CD4-positive, alpha-beta T cell treated with Interleukin-17A for 1 hour (primary cell): ENCODE measurements around the gene ACSL3.

Source experiments
- DNase-seq: peaks from one replicate; pipeline ENCODE4 v3.0.0-alpha.2; 2020

Gene ACSL3

GRCh38 chr2:222884114-222884771 is 23.4 kb downstream of the ACSL3 start:
- DNase-seq, result no peak

DNA sequence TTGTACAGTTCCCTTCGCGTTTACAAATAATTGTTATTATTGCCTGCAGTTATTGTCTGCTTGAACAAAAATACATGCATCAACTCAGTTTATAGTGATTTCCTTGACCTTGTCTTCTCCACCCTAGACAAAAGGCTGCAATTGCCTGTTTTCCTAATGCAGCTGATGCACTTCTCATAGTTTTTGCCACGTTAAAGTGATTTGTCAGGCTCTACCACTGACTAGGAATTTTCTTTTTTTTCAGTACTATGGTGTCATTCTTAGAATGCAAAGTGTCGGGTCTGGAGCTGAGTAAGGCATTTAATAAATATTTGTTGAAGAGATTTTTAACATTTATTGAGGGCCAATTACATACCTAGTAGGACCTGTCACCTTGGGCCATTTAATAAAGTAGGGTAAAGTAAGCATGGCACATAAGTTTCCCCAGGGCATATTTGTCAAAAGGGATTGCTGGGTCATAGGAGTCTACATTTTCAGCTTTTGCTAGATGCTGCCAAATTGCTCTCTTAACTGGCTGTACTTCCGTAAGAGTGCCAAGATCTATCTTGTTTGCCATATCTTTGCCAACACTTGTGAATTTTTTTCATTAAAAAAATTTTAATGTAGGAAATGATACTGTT is 24.1 kb downstream of the ACSL3 start:
- DNase-seq, result no peak

GRCh38 chr2:222887124-222887523 is 26.3 kb downstream of the ACSL3 start:
- DNase-seq, result no peak

GRCh38 chr2:222888716-222889115 is 27.9 kb downstream of the ACSL3 start:
- DNase-seq, result no peak

DNA sequence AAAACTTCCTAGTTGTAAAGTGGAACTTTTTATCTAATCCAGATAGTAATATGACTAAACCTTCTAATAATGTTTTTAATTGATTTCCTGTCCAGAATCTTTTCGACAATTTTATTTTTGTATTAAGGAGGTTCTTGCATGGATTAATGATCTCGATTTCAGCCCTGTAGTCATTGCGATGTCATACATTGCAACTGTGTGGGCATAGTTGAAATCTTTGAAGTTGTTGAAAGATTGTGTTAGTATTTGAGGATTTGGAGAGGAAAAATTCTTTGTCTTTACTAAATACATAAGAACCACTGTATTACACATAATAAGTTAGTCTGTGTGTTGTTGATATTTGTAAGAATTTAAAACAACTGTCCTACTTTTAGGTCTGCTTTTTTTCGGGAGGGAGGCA is 31.1 kb downstream of the ACSL3 start:
- no peak for DNase-seq

DNA sequence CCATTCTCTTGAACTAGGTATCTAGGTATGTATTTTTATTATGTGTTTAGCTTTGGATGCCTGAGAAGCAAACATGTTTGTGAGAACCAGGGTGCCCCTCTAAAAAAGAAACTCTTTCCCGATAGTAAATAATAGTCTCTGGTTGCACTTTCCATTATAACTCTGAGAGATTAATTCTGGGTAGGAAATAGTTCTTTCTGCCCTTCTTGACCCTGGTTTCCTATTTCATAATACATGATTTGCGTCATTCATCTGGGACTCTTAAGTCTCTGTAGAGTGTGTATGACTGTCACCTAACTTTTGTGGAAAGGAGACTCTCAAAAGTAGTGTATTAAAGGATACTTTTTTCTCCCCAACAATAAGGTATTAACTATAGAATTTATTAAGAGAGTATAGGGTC is 31.5 kb downstream of the ACSL3 start:
- no peak for DNase-seq

DNA sequence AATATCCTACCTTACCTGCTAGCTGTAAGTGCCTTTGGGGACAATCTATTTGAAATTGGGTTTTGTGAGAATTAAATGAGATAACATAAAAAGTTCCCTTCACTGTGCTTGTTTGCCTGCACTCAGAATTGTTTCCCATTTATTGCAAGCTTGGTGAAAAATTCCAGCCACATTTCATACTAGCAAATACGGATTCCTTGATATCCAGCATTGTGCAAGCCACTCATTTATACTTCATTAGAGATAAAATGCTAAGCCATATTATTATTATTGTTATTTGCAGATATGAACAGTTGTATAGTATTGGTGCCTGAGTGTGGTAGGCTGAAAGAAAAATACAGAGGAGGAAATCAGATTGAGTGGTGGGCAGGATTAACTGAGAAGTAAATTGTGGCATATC is 31.9 kb downstream of the ACSL3 start:
- no peak for DNase-seq

DNA sequence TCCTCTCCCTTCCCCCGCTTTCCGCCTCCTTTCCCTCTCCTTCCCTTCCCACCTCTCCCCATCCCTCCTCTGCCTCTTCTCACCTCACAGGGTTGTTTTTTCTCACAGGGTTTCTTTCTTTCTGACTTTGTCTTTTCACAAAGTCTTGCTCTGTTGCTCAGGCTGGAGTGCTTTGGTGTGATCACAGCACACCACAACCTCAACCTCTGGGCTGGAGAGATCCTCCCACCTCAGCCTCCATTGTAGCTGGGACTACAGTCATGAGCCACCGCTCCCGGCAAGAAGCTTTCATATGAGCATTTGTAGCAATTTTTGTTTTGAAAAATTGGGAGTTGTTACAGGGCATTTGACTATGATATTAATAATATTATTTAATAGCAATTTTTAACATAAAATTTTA is 32.9 kb downstream of the ACSL3 start:
- DNase-seq, result no peak

DNA sequence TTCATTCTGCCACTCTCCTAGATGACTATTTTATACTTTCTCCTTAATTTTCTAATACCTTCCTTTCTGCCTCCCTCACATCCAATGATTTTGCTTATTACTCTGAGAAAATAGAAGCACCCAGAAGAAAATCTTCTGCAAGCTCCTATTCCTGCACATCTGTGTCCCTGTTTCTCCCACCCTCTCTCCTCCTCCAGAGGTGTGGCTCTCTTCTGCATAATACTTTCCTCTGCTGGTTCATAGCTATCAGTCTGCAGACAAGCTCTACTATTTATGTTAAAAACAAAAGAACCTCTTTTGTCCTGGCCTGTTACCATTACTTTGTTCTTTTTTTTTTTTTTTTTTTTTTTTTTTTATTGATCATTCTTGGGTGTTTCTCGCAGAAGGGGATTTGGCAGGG is 34.3 kb downstream of the ACSL3 start:
- no peak for DNase-seq

DNA sequence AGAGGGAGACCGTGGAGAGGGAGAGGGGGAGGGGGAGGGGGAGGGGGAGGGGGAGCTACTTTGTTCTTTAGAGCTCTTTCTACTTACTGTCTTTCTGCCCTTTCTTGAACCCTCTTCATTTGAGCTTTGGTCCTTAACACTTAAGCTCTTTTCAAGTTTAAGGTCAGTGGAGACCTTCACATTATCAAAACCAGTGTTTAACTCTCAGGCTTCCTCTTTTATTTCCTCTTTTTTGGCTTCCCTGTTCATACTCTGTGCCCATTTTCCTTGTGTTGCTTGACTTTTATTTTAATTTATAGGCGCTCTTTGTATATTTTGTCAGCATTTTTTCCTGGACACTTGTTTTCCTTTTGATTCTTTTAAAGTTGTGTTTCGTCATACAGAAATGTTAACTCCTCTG is 37.1 kb downstream of the ACSL3 start:
- no peak for DNase-seq

GRCh38 chr2:222899413-222900181 is 38.8 kb downstream of the ACSL3 start:
- no peak for DNase-seq

- DNase-seq, result no peak
Observed at GRCh38 chr2:222900354-222900753, 39.5 kb downstream of the ACSL3 start.

GRCh38 chr2:222902660-222903059 is 41.8 kb downstream of the ACSL3 start:
- no peak for DNase-seq

- DNase-seq, result peak; percentile 59
Observed at GRCh38 chr2:222903234-222904220, 42.7 kb downstream of the ACSL3 start.

DNA sequence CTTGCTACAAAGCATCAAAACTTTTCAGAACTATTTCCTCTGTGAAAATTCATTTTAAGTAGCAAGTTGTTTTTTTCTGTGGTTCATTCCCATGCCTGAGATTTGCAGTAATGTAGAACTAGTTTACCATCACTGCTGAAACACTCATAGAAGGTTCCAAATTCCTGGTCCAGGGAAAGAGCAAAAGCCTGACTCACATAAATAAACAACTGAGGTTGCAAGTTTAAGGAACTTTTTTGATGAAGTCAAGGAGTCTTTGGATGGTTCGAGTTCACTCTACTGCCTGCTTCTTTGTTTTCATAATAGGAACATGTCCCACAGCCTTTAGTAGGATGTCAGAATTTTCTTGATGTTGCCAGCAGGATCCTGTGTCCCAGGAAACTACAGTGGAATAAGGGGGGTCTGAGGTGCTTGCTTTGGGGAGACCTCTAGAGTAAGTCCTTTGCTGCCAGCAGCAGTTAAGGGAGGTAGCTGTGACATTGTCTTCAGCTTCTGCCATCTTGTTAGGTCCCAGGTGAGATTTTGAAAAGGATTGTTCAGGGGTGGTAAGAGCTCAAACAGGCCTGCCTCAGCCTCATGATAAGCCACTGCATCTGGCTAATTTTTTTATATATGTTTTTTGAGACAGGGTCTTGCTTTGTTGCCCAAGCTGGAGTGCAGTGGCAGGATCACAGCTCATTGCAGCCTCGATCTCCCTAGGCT is 43.9 kb downstream of the ACSL3 start:
- DNase-seq, result no peak

DNA sequence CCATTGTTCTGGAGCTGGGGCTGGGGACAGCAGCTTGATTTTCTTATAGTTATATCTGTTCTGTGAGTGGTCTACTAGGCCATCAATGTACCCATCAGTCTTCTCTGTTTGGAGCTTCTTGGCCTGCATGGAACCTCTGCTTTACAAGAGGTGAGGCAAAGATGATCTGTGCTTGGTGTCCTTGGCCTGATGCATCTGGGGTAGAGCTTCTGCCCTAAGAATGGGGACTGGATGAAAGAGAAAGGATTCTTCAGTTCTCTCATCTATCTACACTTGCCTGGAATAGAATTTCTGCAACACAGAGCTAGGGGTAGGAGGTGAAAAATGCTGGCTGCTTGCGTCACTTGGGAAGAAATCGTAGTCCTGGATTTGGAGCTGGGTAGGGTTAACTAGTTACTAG is 46.2 kb downstream of the ACSL3 start:
- DNase-seq, result no peak

DNA sequence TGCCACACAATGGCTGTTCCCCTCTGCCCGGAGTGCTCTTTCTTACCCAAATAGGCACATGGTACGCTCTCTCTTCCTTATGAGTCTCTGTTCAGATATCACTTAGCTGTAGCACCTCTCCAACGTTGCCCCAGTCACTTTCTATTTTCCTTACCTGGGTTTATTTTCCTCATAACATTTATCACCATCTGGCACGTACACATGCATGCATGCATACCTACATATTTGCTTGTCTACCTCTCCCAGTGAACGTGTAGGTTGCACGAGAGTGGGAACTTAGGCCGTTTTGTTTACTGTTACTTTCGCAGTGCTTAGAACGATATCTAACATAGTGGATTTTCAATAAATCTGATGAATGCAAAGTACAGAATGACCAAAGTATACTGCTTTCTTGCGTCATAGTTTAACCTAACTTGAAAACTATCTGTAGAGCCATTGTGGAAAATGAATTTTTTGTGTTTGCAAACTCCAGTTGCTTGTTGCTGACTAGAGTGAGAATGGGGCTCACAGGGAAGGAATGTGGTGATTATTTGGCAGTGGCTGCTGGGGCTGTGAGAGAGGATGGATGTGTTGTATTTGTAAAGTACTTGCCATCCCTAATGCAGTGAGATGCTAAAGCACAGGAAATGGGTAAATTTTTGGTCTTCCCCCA is 47.1 kb downstream of the ACSL3 start:
- DNase-seq, result no peak

DNA sequence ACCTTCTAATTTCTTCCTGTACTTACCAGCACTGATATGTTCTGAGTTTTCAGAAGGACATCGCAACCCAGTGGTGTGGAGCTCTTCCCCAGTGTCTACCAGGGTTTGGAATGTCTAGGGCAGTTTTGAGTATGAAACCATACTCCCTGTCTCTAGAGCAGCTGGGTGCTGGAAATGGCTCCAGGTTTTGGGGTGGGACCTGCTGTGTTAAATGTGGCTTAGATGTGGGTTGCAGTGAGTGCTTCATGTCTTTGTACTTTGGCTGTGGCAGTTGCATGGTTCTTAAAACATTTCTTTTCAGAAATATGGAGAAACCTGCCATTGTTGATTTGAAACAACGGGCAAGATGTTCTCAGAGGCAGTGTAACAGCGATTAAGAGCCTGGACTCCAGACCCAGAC is 48.5 kb downstream of the ACSL3 start:
- DNase-seq, result no peak

- DNase-seq, result peak; percentile 4
Observed at GRCh38 chr2:222912117-222912516, 51.3 kb downstream of the ACSL3 start.

DNA sequence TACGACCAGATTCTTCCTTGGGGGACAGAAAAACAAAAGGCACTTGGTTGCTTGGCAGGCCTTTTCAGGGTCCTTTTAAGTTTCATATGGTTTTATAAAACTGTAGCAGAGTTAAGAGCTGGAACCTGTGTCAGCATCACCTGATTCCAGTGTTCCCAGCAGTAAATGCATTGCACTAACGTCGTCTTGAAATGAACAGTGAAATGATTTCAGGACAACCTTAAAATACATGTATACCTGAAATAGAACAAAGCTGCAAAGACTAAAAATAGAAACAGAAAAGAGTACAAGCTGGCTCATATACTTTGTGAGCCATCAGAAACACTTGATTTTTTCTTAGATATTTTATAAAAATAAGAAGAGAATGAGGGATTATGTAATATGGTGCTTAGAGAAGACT is 51.9 kb downstream of the ACSL3 start:
- no peak for DNase-seq

DNA sequence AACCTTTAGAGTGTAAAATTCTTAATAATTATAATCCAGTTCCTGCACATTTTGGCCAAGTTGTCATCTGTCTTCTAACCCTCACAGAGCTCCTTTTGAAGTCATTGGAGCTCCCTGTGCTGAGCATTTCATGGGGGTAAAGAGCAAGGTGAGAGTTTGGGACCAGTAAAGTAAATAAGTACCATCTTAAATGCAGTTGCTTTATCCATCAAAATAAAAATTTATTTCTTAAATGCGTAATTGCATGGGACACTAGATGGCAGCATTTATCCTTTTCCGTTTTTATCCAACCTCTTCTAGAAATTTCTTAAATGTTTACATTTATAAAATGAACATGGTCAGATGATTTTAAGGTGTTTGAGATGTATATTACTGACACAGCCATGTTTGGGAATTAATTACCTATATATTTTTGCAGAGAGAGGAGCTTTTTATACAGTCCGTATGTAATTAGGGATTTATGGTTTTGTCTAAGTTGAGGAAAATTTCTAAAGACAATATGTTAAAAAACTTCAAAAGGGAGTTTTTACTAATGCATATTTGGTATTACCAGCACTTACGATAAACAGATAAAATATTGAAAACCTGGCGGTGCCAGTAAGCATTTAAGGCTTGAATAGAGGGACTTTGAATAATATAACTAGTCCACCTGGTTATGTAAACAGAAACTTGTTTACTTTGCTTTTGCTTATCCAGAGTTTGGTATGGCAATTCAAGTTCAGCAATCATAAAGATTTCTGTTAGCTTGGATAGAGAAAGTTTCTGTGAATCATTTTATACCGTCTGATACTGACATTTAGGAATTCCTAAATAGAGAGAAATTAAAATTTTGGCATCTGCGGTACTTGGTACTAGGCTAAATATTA is 54.5 kb downstream of the ACSL3 start:
- DNase-seq, result no peak
